Tibial artery (tissue), 4 donors: Measurements from ENCODE around the gene NAALADL1.

Experiments
- DNase-seq, 2 donors: peaks; one replicate each; pipeline ENCODE4 v3.0.0-alpha.2; 2019
- H3K27ac ChIP-seq, 2 donors: fragments of 200-600 bp; sonication (generic) in 1 of 2; 1 replicate in 1 of 2; 2 replicates in 1 of 2; pipeline ENCODE4 v1.5.1; 2018 to 2019; ENCODE audit warnings: mild to moderate bottlenecking in 1 of 2
- H3K27me3 ChIP-seq, 2 donors: fragments of 200-600 bp; sonication (generic) in 1 of 2; one replicate each; pipeline versions ENCODE4 v1.5.1 to v1.6.0; 2016 to 2019
- H3K36me3 ChIP-seq, 3 donors: fragments of 200-600 bp; sonication (generic) in 2 of 3; one replicate each; pipeline ENCODE4 v1.5.1; 2016 to 2019; ENCODE audit warnings: mild to moderate bottlenecking in 2 of 3
- H3K4me1 ChIP-seq, 4 donors: fragments of 200-600 bp; sonication (generic) in 2 of 4; 1 replicate in 3 of 4; 2 replicates in 1 of 4; pipeline ENCODE4 v1.5.1; 2016 to 2019
- H3K4me3 ChIP-seq, 2 donors: fragments of 200-600 bp; sonication (generic) in 1 of 2; 1 replicate in 1 of 2; 2 replicates in 1 of 2; pipeline ENCODE4 v1.5.1; 2018 to 2019; ENCODE audit warnings: mild to moderate bottlenecking in 2 of 2
- H3K9me3 ChIP-seq, 3 donors: fragments of 200-600 bp; sonication (generic) in 1 of 3; one replicate each; pipeline ENCODE4 v1.5.1; 2016 to 2019
- intact Hi-C: fragments of 100-400 bp; cut with DNase I; formaldehyde crosslinking; loops from one replicate; pipeline ENCODE4 v1.15.0; 2023; ENCODE audit warnings: low total_unique reads
- TF ChIP-seq, protein P1 (sequence below), 2 experiments: fragments of 200-600 bp in 1 of 2; fragments of 450-650 bp in 1 of 2; IDR thresholded peaks; one replicate each; pipeline ENCODE4 v1.5.1; 2017 to 2019; ENCODE audit warnings: antibody characterized with exemption in 2 of 2, mild to moderate bottlenecking in 1 of 2, moderate library complexity in 1 of 2

The NAALADL1 gene

DNA sequence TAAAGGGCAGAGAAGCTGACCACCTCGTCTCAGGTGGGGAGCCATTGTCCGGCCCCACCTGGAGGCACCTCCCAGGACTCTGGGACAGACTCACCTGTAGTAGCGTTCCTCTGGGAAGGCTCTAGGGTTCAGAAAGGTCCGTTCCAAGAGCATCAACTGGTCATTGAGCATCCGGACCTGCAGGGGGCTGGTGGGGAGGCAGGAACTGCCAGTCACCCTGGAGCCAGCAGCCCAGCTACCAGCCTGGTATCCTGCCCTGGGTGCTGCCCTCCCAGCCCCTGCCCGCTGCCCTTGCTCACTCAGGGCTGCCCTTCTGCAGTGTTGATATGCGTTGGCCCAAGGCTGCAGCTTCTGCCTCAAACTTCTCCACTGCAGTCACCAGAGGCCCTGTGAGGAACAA is 12.6 kb downstream of the NAALADL1 start:
- TF ChIP-seq, protein P1, sequence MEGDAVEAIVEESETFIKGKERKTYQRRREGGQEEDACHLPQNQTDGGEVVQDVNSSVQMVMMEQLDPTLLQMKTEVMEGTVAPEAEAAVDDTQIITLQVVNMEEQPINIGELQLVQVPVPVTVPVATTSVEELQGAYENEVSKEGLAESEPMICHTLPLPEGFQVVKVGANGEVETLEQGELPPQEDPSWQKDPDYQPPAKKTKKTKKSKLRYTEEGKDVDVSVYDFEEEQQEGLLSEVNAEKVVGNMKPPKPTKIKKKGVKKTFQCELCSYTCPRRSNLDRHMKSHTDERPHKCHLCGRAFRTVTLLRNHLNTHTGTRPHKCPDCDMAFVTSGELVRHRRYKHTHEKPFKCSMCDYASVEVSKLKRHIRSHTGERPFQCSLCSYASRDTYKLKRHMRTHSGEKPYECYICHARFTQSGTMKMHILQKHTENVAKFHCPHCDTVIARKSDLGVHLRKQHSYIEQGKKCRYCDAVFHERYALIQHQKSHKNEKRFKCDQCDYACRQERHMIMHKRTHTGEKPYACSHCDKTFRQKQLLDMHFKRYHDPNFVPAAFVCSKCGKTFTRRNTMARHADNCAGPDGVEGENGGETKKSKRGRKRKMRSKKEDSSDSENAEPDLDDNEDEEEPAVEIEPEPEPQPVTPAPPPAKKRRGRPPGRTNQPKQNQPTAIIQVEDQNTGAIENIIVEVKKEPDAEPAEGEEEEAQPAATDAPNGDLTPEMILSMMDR (IDR thresholded peaks at IDR 0.05): no peak
- peaks cover 0 to 41% (median 27%) of the 10 kb centered on the region in 4 donors for H3K4me1 ChIP-seq
- intact Hi-C loops: no loop called here
- peaks cover 5 to 25% (median 7%) of the 10 kb centered on the region in 3 donors for H3K36me3 ChIP-seq
- H3K9me3 ChIP-seq: no peaks in the 10 kb centered on the region
- H3K27me3 ChIP-seq: no peaks in the 10 kb centered on the region
- DNase-seq: no peak
- no peak overlapping the region for H3K27ac ChIP-seq
- no peak overlapping the region for H3K4me3 ChIP-seq

DNA sequence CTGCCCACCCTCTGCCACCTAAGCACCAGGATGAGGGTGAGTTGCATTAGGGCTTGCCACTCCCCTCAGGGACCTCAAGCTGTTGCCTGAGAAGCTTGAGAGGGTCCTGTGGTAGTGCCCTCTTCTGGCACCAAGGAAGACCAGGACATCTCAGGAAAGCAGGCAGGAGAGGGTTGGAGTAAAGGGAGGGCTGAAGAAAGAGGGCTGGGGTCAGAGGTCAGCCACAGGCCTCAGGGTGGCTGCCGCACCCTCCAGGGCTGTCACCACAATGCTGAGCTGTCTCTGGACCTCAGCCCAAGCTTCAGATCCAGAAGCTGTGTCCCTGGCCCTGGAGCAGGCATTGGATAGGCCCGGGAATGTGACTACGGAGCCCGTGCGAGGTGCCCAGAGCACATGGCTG is 13.3 kb downstream of the NAALADL1 start:
- no peak overlapping the region for H3K27ac ChIP-seq
- peaks cover 0 to 44% (median 28%) of the 10 kb centered on the region in 4 donors for H3K4me1 ChIP-seq
- intact Hi-C loops: no loop called here
- H3K4me3 ChIP-seq: no peak overlapping the region
- DNase-seq: no peak
- no peaks in the 10 kb centered on the region for H3K9me3 ChIP-seq
- H3K27me3 ChIP-seq: no peaks in the 10 kb centered on the region
- H3K36me3 ChIP-seq: peaks cover 5 to 25% (median 7%) of the 10 kb centered on the region in 3 donors
- TF ChIP-seq, protein P1 (IDR thresholded peaks at IDR 0.05): no peak

DNA sequence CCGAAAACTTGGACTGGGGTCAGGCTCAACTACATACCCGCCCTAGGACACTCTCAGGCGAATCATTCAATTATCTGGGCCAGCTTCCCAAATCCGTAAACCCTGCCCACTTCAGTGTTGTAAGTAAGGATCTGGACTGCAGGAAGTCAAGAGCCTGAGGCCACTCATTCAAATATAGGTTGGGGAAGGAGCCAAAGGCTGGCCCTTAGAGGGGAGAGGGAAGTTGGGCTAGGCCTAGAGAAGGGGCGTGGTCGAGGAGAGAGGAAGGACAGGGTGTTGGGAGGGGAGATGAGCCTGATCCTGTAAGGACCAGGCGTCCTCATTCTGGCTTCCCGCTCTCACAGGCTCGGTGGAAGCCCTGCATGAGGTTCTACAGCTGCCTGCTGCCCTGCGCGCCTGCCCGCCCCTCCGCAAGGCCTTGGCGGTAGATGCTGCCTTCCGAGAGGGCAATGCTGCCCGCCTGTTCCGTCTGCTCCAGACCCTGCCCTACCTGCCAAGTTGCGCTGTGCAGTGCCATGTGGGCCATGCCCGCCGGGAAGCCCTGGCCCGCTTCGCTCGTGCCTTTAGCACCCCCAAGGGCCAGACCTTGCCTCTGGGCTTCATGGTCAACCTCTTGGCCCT is 14.4 kb downstream of the NAALADL1 start:
- peaks cover 0 to 47% (median 29%) of the 10 kb centered on the region in 4 donors for H3K4me1 ChIP-seq
- intact Hi-C loops: no loop called here
- no peaks in the 10 kb centered on the region for H3K9me3 ChIP-seq
- no peaks in the 10 kb centered on the region for H3K27me3 ChIP-seq
- DNase-seq: peak; percentile 69 to 72
- no peak overlapping the region for H3K4me3 ChIP-seq
- no peak overlapping the region for H3K27ac ChIP-seq
- TF ChIP-seq, protein P1 (IDR thresholded peaks at IDR 0.05): no peak
- peaks cover 5 to 36% (median 7%) of the 10 kb centered on the region in 3 donors for H3K36me3 ChIP-seq

DNA sequence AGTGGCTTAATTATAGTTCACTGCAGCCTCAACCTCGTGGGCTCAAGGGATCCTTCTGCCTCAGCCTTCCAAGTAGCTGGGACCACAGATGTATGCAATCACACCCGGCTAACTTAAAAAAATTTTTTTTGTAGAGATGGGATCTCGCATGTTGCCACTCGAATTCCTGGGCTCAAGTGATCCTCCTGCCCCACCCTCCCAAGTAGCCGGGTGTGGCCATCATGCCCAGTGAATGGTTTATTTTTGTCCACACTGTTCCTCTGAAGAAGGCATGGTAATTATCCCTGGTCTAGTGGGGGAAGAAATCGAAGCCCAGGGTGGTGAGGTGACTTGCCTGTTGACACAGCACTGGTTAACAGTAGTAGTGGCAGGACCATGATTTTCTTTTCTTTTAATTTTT is 15.5 kb downstream of the NAALADL1 start:
- peaks cover 0 to 44% (median 27%) of the 10 kb centered on the region in 4 donors for H3K4me1 ChIP-seq
- TF ChIP-seq, protein P1 (IDR thresholded peaks at IDR 0.05): no peak
- intact Hi-C loops: no loop called here
- no peak overlapping the region for H3K27ac ChIP-seq
- no peaks in the 10 kb centered on the region for H3K27me3 ChIP-seq
- no peaks in the 10 kb centered on the region for H3K9me3 ChIP-seq
- peaks cover 13 to 47% (median 15%) of the 10 kb centered on the region in 3 donors for H3K36me3 ChIP-seq
- DNase-seq: no peak
- H3K4me3 ChIP-seq: no peak overlapping the region

DNA sequence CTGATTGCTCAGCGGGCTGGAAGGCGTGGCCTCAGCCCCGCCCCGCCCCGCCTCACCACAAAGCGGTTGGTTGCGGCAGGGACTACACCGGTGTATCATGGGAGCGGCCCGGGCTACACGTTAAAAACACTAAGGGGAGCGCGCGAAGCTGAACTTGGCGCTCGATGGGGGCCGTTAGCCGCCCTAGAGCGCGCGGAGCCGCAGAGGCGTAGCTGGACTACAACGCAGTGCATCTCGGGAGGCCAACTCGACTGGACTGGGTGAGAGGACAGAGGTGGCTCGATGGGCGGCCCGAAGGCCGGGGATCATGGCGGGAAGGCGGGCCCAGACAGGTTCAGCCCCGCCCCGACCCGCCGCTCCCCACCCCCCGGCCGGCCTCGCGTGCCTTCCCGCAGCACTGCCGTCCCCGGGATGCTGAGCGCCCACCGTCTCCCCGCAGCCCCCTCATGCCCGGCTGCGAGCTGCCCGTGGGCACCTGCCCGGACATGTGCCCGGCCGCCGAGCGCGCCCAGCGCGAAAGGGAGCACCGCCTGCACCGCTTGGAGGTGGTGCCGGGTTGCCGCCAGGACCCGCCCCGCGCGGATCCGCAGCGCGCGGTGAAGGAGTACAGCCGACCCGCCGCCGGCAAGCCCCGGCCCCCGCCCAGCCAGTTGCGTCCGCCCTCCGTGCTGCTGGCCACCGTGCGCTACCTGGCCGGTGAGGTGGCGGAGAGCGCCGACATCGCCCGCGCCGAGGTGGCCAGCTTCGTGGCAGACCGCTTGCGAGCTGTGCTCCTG is 17.3 kb downstream of the NAALADL1 start, which contains the start of gene SAC3D1:
Gene SAC3D1 (plus strand): TSS at position 364 of the 776 bp plus-strand sequence. CDS start 83 bp downstream, at position 447.
- Histone ChIP-seq H3K27ac (peak within 1 kb of the TSS; percentile 87 to 92), H3K27me3 (no peaks in the 10 kb centered on the region), H3K4me1 (peaks cover 0 to 29% (median 20%) of the 10 kb centered on the region in 4 donors), H3K9me3 (no peaks in the 10 kb centered on the region), H3K4me3 (peak within 1 kb of the TSS; percentile 70 to 82), H3K36me3 (peaks cover 19 to 62% (median 26%) of the 10 kb centered on the region in 3 donors)
- intact Hi-C loops: no loop called here
- peak; percentile 91 to 93 for DNase-seq
- TF ChIP-seq, protein P1 (IDR thresholded peaks at IDR 0.05): peak in 1 of 2 experiments; percentile 8
